OCI-LY1 (cell line): Measurements from ENCODE around the gene PPP2R5B.

Experiments used
- H2AFZ ChIP-seq: fragments of 200-600 bp; sonication (generic), shearing (Covaris generic); 2 replicates; pipeline ENCODE4 v1.6.0; 2014; ENCODE audit warnings: antibody characterized with exemption, mild to moderate bottlenecking, low read length
- H3F3A ChIP-seq: fragments of 200-600 bp; sonication (generic), shearing (Covaris generic); 2 replicates; pipeline ENCODE4 v1.6.0; 2014; ENCODE audit warnings: mild to moderate bottlenecking, antibody characterized with exemption, low read length, moderate library complexity; ENCODE audit not compliant: insufficient read depth
- H3K27ac ChIP-seq: fragments of 200-600 bp; sonication (generic); 2 replicates; pipeline ENCODE4 v1.5.1; 2014; ENCODE audit warnings: low read length, mixed run types, mild to moderate bottlenecking, low read depth; ENCODE audit not compliant: poor library complexity, severe bottlenecking
- H3K27me3 ChIP-seq: fragments of 200-600 bp; sonication (generic); 2 replicates; pipeline ENCODE4 v1.6.0; 2014; ENCODE audit warnings: antibody characterized with exemption, mild to moderate bottlenecking, low read length, moderate library complexity; ENCODE audit not compliant: insufficient read depth
- H3K36me3 ChIP-seq: fragments of 200-600 bp; sonication (generic); 2 replicates; pipeline ENCODE4 v1.6.1; 2014; ENCODE audit warnings: mild to moderate bottlenecking, antibody characterized with exemption, low read length, moderate library complexity, mixed read lengths; ENCODE audit not compliant: insufficient read depth
- H3K4me1 ChIP-seq: fragments of 200-600 bp; sonication (generic); 2 replicates; pipeline ENCODE4 v1.5.1; 2014; ENCODE audit warnings: mild to moderate bottlenecking, low read length, moderate library complexity; ENCODE audit not compliant: insufficient read depth, severe bottlenecking
- H3K4me2 ChIP-seq: fragments of 200-600 bp; sonication (generic), shearing (Covaris generic); 2 replicates; pipeline ENCODE4 v1.6.1; 2014; ENCODE audit warnings: low read length
- H3K4me3 ChIP-seq: fragments of 200-600 bp; sonication (generic); 2 replicates; pipeline ENCODE4 v1.5.1; 2014; ENCODE audit warnings: low read length, low read depth, mild to moderate bottlenecking, mixed read lengths; ENCODE audit not compliant: poor library complexity, severe bottlenecking
- H3K79me2 ChIP-seq: fragments of 200-600 bp; shearing (Covaris generic); 2 replicates; pipeline ENCODE4 v1.6.1; 2016; ENCODE audit warnings: mixed run types, low read length, mixed read lengths; ENCODE audit not compliant: insufficient read depth
- H3K9ac ChIP-seq: fragments of 200-600 bp; sonication (generic), shearing (Covaris generic); 2 replicates; pipeline ENCODE4 v1.6.1; 2014; ENCODE audit warnings: mild to moderate bottlenecking, low read length, mixed read lengths
- H3K9me2 ChIP-seq: fragments of 200-600 bp; sonication (generic), shearing (Covaris generic); 2 replicates; pipeline ENCODE4 v1.6.1; 2014; ENCODE audit warnings: low read depth, mild to moderate bottlenecking, low read length, mixed read lengths
- H3K9me3 ChIP-seq: fragments of 200-600 bp; shearing (Covaris generic); 2 replicates; pipeline ENCODE4 v1.6.1; 2014; ENCODE audit warnings: low read length, mixed read lengths
- H4K20me1 ChIP-seq: fragments of 200-600 bp; sonication (generic), shearing (Covaris generic); 2 replicates; pipeline ENCODE4 v1.6.0; 2016; ENCODE audit warnings: mild to moderate bottlenecking, low read length; ENCODE audit not compliant: insufficient read depth
- CTCF ChIP-seq: fragments of 200-600 bp; sonication (generic), shearing (Covaris generic); IDR thresholded peaks from 2 replicates; pipeline ENCODE4 v1.5.1; 2017; ENCODE audit warnings: mild to moderate bottlenecking, antibody characterized with exemption, low read length, moderate library complexity, mixed read lengths
- EZH2 ChIP-seq: fragments of 200-600 bp; sonication (generic), shearing (Covaris generic); IDR thresholded peaks from 2 replicates; pipeline ENCODE4 v1.8.0; 2017; ENCODE audit warnings: borderline replicate concordance, mixed run types, mild to moderate bottlenecking, antibody characterized with exemption, low read length, moderate library complexity, mixed read lengths

The PPP2R5B gene

GRCh38 chr11:64876835-64877341 is 47.6 kb upstream of the PPP2R5B start:
- TF ChIP-seq EZH2 (no peak), CTCF (no peak)
- Histone ChIP-seq H3K4me3 (peak overlapping the region; percentile 98), H3K4me1 (peaks cover 84% of the 10 kb centered on the region), H4K20me1 (no peaks in the 10 kb centered on the region), H3K9ac (peak overlapping the region; percentile 96), H2AFZ (no peak overlapping the region), H3K9me2 (no peaks in the 10 kb centered on the region), H3K9me3 (no peaks in the 10 kb centered on the region), H3K79me2 (peaks cover 29% of the 10 kb centered on the region), H3F3A (no peaks in the 10 kb centered on the region; the same call in 1 of the 2 replicates), H3K27me3 (no peaks in the 10 kb centered on the region), H3K4me2 (peak overlapping the region; percentile 89), H3K27ac (peak overlapping the region; percentile 89), H3K36me3 (peaks cover 33% of the 10 kb centered on the region; the same call in 1 of the 2 replicates)

GRCh38 chr11:64877390-64878222 is 46.9 kb upstream of the PPP2R5B start:
- Histone ChIP-seq H3K79me2 (peaks cover 29% of the 10 kb centered on the region), H3K9me3 (no peaks in the 10 kb centered on the region), H3F3A (no peaks in the 10 kb centered on the region; the same call in 1 of the 2 replicates), H3K9me2 (no peaks in the 10 kb centered on the region), H3K4me1 (peaks cover 84% of the 10 kb centered on the region), H3K27me3 (no peaks in the 10 kb centered on the region), H3K36me3 (peaks cover 25% of the 10 kb centered on the region; the same call in 1 of the 2 replicates), H3K4me3 (peak overlapping the region; percentile 98), H4K20me1 (no peaks in the 10 kb centered on the region), H3K4me2 (peak overlapping the region; percentile 89), H3K27ac (peak overlapping the region; percentile 89), H3K9ac (peak overlapping the region; percentile 96), H2AFZ (no peak overlapping the region)
- TF ChIP-seq EZH2: no peak
- TF ChIP-seq CTCF: no peak

GRCh38 chr11:64878223-64878493 is 46.3 kb upstream of the PPP2R5B start:
- peak overlapping the region; percentile 89 for H3K27ac ChIP-seq
- peak overlapping the region; percentile 98 for H3K4me3 ChIP-seq
- no peaks in the 10 kb centered on the region for H3K9me3 ChIP-seq
- H4K20me1 ChIP-seq: no peaks in the 10 kb centered on the region
- H3K4me2 ChIP-seq: peak overlapping the region; percentile 89
- H3K27me3 ChIP-seq: no peaks in the 10 kb centered on the region
- H3K36me3 ChIP-seq: peaks cover 20% of the 10 kb centered on the region; the same call in 1 of the 2 replicates
- no peak overlapping the region for H2AFZ ChIP-seq
- H3F3A ChIP-seq: no peaks in the 10 kb centered on the region; the same call in 1 of the 2 replicates
- peaks cover 84% of the 10 kb centered on the region for H3K4me1 ChIP-seq
- H3K9ac ChIP-seq: peak overlapping the region; percentile 96
- H3K9me2 ChIP-seq: no peaks in the 10 kb centered on the region
- TF ChIP-seq EZH2 (no peak), CTCF (no peak)
- H3K79me2 ChIP-seq: peaks cover 29% of the 10 kb centered on the region
